Measurements from ENCODE around the gene PANK3. TPM values are rescaled to one million over a fixed set of nuclear protein-coding genes. Genes with fewer than 3 reads are reported as not detected.

The PANK3 gene
- total RNA-seq, 1 donor from 2014 or later: 121 TPM

DNA sequence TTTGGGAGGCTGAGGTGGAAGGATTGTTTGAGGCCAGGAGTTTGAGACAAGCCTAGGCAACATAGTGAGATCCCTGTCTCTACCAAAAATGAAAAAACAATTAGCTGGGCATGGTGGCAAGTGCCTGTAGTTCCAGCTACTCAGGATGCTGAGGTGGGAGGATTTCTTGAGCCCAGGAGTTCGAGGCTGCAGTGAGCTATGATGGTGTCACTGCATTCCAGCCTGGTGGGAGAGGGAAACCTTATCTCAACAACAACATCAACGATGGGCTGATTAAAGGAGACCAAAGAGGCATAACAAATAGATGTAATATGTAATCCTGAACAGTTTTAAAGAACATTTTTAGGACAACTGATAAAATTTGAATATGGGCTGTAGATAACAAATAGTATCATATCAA, 34.2 kb upstream of the PANK3 start:
- Mint-ChIP-seq H3K36me3 (ENCODE audit: low read depth) (no peaks in the 10 kb centered on the region), H3K4me3 (no peak overlapping the region), H3K27ac (ENCODE audit: unreplicated experiment) (no peak overlapping the region), H3K9me3 (no peaks in the 10 kb centered on the region), H3K4me1 (peaks cover 22% of the 10 kb centered on the region), H3K27me3 (ENCODE audit: low read depth) (no peaks in the 10 kb centered on the region)
- no peak for DNase-seq (ENCODE audit: low read depth, low spot score)
- TF ChIP-seq, protein P1, sequence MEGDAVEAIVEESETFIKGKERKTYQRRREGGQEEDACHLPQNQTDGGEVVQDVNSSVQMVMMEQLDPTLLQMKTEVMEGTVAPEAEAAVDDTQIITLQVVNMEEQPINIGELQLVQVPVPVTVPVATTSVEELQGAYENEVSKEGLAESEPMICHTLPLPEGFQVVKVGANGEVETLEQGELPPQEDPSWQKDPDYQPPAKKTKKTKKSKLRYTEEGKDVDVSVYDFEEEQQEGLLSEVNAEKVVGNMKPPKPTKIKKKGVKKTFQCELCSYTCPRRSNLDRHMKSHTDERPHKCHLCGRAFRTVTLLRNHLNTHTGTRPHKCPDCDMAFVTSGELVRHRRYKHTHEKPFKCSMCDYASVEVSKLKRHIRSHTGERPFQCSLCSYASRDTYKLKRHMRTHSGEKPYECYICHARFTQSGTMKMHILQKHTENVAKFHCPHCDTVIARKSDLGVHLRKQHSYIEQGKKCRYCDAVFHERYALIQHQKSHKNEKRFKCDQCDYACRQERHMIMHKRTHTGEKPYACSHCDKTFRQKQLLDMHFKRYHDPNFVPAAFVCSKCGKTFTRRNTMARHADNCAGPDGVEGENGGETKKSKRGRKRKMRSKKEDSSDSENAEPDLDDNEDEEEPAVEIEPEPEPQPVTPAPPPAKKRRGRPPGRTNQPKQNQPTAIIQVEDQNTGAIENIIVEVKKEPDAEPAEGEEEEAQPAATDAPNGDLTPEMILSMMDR (conservative IDR thresholded peaks at IDR 0.05): no peak

DNA sequence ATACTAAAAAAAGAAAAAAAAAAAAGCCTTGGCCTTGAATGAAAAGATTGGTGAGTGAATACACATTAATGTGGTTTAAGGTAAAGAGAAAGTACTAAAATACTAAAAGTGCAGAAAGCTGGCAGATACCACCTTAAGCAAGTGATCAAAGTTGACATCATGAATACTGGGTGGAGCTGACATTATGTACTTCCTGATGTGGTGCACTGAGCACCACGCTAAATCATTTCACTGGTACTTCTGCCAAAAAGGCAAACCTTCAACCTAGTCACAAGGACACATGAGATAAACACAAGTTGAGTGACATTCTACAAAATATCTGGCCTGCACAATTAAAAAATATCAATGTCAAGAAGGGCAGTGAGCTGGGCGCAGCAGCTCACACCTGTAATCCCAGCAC, 33.8 kb upstream of the PANK3 start:
- Mint-ChIP-seq H3K4me1 (peaks cover 26% of the 10 kb centered on the region), H3K27me3 (ENCODE audit: low read depth) (no peaks in the 10 kb centered on the region), H3K27ac (ENCODE audit: unreplicated experiment) (peak overlapping the region; percentile 6), H3K36me3 (ENCODE audit: low read depth) (no peaks in the 10 kb centered on the region), H3K4me3 (no peak overlapping the region), H3K9me3 (no peaks in the 10 kb centered on the region)
- no peak for DNase-seq (ENCODE audit: low read depth, low spot score)
- TF ChIP-seq, protein P1 (conservative IDR thresholded peaks at IDR 0.05): no peak

GRCh38 chr5:168612123-168612522, 33.0 kb upstream of the PANK3 start:
- no peaks in the 10 kb centered on the region for H3K36me3 Mint-ChIP-seq (ENCODE audit: low read depth)
- DNase-seq (ENCODE audit: low read depth, low spot score): no peak

DNA sequence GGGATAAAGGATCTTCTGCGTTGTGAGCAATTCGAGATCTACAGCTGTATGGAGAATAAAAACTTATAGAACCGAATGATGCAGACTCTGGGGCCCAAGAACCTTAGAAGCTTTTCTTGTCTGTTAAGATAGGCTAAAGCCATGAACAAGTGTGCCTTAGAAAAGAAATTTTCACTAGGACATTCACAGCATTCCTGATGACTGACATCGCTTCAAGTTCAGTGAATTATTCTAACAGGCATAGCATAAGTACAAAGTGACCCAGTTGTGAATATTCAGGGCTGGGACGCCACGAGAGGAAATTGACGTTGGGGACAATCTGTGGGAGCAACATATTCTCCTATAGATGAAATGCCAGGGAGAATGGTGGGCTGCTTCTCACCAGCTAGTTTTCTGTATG, 32.0 kb upstream of the PANK3 start:
- Mint-ChIP-seq H3K36me3 (ENCODE audit: low read depth) (no peaks in the 10 kb centered on the region), H3K27ac (ENCODE audit: unreplicated experiment) (no peak overlapping the region)
- TF ChIP-seq, protein P1 (conservative IDR thresholded peaks at IDR 0.05): no peak

More at GRCh38 chr5:168612123-168612522, 33.0 kb upstream of the PANK3 start:
- peaks cover 29% of the 10 kb centered on the region for H3K4me1 Mint-ChIP-seq
- no peaks in the 10 kb centered on the region for H3K27me3 Mint-ChIP-seq (ENCODE audit: low read depth)
- TF ChIP-seq, protein P1 (conservative IDR thresholded peaks at IDR 0.05): no peak
- H3K9me3 Mint-ChIP-seq: no peaks in the 10 kb centered on the region
- no peak overlapping the region for H3K4me3 Mint-ChIP-seq
- H3K27ac Mint-ChIP-seq (ENCODE audit: unreplicated experiment): no peak overlapping the region

DNA sequence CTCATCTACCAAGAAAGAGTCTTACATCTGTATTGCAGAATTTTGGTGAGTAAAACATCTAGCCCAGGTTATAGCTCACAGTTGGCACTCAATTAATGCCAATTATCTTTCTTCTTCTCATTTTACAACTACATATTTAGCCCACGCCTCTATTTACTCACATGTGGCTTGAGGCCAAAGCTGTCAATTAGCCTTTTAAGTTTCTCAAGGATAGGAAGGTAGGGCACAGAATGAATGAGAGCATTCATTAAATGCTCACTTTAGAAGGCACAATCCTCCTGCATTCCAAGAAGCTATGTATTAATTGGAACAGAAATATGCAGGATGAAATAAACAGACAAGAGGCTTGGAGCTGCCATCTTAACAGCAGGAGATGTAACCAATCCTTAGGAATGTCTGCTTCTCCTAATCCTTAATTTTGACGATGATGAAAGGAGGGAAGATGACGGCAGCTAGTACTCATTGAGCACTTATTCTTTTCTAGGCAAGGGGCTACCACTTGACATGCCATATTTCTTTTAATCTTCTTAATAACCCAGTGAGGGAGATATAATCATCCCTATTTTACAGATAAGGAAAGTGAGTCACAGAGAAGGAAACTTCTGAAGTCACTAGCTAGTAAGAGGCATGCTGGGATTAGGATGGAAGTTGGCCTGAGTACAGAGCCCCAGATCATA, 30.8 kb upstream of the PANK3 start:
- Mint-ChIP-seq H3K36me3 (ENCODE audit: low read depth) (no peaks in the 10 kb centered on the region), H3K27me3 (ENCODE audit: low read depth) (no peaks in the 10 kb centered on the region)

More for the DNA sequence above, 32.0 kb upstream of the PANK3 start:
- Mint-ChIP-seq H3K9me3 (no peaks in the 10 kb centered on the region), H3K4me1 (peaks cover 29% of the 10 kb centered on the region), H3K27me3 (ENCODE audit: low read depth) (no peaks in the 10 kb centered on the region), H3K4me3 (no peak overlapping the region)
- no peak for DNase-seq (ENCODE audit: low read depth, low spot score)

More for the DNA sequence above, 30.8 kb upstream of the PANK3 start:
- H3K9me3 Mint-ChIP-seq: no peaks in the 10 kb centered on the region
- no peak for DNase-seq (ENCODE audit: low read depth, low spot score)
- no peak overlapping the region for H3K4me3 Mint-ChIP-seq
- TF ChIP-seq, protein P1 (conservative IDR thresholded peaks at IDR 0.05): no peak
- peaks cover 32% of the 10 kb centered on the region for H3K4me1 Mint-ChIP-seq
- no peak overlapping the region for H3K27ac Mint-ChIP-seq (ENCODE audit: unreplicated experiment)
